CD4-positive, alpha-beta T cell treated with Interferon gamma for 1 hour (primary cell): ENCODE measurements around the gene ZP3.
"Not testable (repeated sequence)": the region's sequence is repeated elsewhere in the genome, so short reads cannot be mapped to it uniquely, and the experiment has no call there.

ENCODE experiments used
- DNase-seq: peaks from one replicate; pipeline ENCODE4 v3.0.0-alpha.2; 2020

Gene ZP3

GRCh38 chr7:76487969-76488368 lies 63.2 kb downstream of the ZP3 start:
- DNase-seq: not testable (repeated sequence)
